Subcutaneous adipose tissue (tissue), 4 donors: ENCODE data around the gene DBNL. TPM values are rescaled to one million over a fixed set of nuclear protein-coding genes. Genes with fewer than 3 reads are reported as not detected.

ENCODE experiments used
- CTCF ChIP-seq: fragments of 450-650 bp; IDR thresholded peaks from one replicate; pipeline ENCODE4 v1.5.1; 2016; ENCODE audit warnings: low read depth, mild to moderate bottlenecking, control low read depth, antibody characterized with exemption, moderate library complexity
- total RNA-seq, 4 donors: library from RNA; depleted of rRNA; stranded (reverse); fragments of >200 nt; gene quantifications; one replicate each; pipeline ENCODE4 v1.1.0, GENCODE V29; 2016

The DBNL gene
- total RNA-seq, 4 donors from 2014 or later = 62.3 to 133 (median 103) TPM

- TF ChIP-seq CTCF = no peak
These were observed 21.1 kb downstream of the DBNL start, which contains the start of gene PGAM2 for GRCh38 chr7:44065431-44066110. TSS of gene PGAM2 (minus strand) at chr7:44065567. CDS start at chr7:44065529, 38 bp downstream.

- no peak for TF ChIP-seq CTCF
These were observed 21.6 kb downstream of the DBNL start for GRCh38 chr7:44066111-44066460.

GRCh38 chr7:44066494-44067063 lies 22.1 kb downstream of the DBNL start:
- no peak for TF ChIP-seq CTCF

- no peak for TF ChIP-seq CTCF
These were observed 22.8 kb downstream of the DBNL start for GRCh38 chr7:44067064-44067951.

- TF ChIP-seq CTCF = no peak
These were observed 23.6 kb downstream of the DBNL start for GRCh38 chr7:44068054-44068453.

- TF ChIP-seq CTCF = no peak
These were observed 27.3 kb downstream of the DBNL start for GRCh38 chr7:44071726-44072363.
